ENCODE results near the gene C1QTNF9.

C1QTNF9 gene

DNA sequence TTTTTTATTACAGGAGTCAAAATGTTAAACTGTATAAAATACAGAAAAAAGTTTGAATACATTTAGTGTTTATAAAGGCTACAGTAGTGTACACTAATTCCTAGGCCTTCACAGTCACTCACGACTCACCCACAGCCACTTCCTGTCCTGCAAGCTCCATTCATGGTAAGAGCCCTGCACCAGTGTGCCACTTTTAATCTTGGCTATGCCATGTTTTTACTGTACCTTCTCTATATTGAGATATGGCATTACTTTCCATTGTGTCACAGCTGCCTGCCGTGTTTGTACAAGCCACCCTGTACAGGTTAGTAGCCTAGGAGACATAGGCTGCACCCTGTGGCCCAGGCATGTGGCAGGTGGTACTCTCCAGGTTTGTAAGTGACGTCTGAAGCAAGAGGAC is 32.1 kb downstream of the C1QTNF9 start (continued):
- TF ChIP-seq GLI2 (tag by site-specific recombination; IDR thresholded peaks at IDR 0.05; ENCODE audit: borderline replicate concordance, low read depth), result no peak

DNA sequence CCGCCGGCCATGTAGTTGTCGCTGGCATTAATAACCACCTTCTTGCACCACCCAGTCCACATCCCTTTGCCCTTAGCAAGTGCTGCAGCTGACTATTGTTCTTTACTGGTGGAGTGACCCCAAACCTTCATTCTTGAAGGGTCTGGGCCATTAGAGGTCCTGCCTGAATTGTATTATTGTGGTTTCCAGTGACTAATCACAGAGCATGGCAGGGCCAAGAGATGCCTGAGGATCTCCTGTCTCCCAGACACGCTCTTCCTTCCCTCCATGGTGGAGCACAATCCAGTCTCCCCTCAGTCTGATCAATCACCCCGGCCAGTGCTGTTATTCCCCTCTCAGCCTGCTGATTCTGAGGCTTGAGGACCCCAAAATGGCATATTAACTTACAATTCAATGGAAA is 39.0 kb downstream of the C1QTNF9 start:
- H3K9me3 ChIP-seq (ENCODE audit: control insufficient read depth, insufficient read depth, low read depth, low read length), result no peaks in the 10 kb centered on the region
- no peak overlapping the region for H3K27ac ChIP-seq (ENCODE audit: extremely low read depth, low read depth, low read length)
- H3K4me1 ChIP-seq (ENCODE audit: control insufficient read depth, insufficient read depth, low read length), result no peaks in the 10 kb centered on the region
- H3K4me3 ChIP-seq (ENCODE audit: low read depth, low read length), result no peak overlapping the region
- no peaks in the 10 kb centered on the region for H3K36me3 ChIP-seq (ENCODE audit: control insufficient read depth in 2 of 2, insufficient read depth in 1 of 2, low read length in 2 of 2)
- CTCF ChIA-PET, result no interaction called here
- TF ChIP-seq SALL2 (tag by site-specific recombination; IDR thresholded peaks at IDR 0.05; ENCODE audit: borderline replicate concordance) (no peak), ZNF561 (tag by site-specific recombination; IDR thresholded peaks at IDR 0.05; ENCODE audit: borderline replicate concordance) (no peak), ZNF585B (tag by site-specific recombination; IDR thresholded peaks at IDR 0.05) (no peak), ZNF19 (tag by site-specific recombination; IDR thresholded peaks at IDR 0.05; ENCODE audit: low read depth) (no peak), OSR2 (tag by site-specific recombination; IDR thresholded peaks at IDR 0.05) (no peak), ZNF394 (tag by site-specific recombination; IDR thresholded peaks at IDR 0.05; ENCODE audit: borderline replicate concordance) (no peak), ZNF596 (tag by site-specific recombination; IDR thresholded peaks at IDR 0.05) (no peak), SCRT1 (tag by site-specific recombination; IDR thresholded peaks at IDR 0.05; ENCODE audit: borderline replicate concordance) (no peak)
- TF ChIP-seq, protein P1, sequence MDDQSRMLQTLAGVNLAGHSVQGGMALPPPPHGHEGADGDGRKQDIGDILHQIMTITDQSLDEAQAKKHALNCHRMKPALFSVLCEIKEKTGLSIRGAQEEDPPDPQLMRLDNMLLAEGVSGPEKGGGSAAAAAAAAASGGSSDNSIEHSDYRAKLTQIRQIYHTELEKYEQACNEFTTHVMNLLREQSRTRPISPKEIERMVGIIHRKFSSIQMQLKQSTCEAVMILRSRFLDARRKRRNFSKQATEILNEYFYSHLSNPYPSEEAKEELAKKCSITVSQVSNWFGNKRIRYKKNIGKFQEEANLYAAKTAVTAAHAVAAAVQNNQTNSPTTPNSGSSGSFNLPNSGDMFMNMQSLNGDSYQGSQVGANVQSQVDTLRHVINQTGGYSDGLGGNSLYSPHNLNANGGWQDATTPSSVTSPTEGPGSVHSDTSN (CRISPR knock-in tag; IDR thresholded peaks at IDR 0.05), result no peak
- TF ChIP-seq, protein P2, sequence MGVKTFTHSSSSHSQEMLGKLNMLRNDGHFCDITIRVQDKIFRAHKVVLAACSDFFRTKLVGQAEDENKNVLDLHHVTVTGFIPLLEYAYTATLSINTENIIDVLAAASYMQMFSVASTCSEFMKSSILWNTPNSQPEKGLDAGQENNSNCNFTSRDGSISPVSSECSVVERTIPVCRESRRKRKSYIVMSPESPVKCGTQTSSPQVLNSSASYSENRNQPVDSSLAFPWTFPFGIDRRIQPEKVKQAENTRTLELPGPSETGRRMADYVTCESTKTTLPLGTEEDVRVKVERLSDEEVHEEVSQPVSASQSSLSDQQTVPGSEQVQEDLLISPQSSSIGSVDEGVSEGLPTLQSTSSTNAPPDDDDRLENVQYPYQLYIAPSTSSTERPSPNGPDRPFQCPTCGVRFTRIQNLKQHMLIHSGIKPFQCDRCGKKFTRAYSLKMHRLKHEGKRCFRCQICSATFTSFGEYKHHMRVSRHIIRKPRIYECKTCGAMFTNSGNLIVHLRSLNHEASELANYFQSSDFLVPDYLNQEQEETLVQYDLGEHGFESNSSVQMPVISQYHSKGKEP (tag by site-specific recombination; IDR thresholded peaks at IDR 0.05), result no peak
- POLR2A ChIA-PET, result no interaction called here

DNA sequence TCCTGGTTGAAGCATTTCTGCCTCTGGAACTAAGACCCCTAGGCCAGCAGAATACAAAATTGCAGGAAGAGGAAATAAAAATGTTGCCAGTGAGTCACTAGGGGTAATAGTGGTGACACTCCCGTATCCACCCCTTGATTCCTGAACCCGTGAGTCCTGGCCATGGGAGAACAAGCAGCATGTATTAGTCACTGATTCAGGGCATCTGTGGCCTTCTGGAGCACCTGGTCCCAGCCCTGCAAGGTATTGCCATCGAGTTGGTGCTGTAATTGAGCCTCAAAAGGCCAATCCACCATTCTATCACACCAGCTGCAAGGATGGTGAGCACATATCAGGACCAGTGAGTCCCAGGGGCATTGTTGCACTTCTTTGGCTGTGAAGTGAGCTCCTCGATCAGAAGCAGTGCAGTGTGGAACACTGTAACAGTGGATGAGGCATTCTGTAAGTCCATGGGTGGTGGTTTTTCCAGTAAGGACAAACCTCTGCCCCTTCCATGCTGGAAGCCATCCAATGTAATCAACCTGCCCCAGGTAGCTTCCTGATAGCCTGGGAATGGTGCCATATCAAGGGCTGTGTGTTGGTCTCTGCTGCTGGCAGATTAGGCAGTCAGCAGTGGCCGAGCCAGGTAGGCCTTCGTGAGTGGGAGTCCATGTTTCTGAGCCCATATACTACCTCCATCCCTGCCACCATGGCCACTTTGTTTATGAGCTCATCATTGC is 39.6 kb downstream of the C1QTNF9 start:
- Histone ChIP-seq H3K9me3 (ENCODE audit: control insufficient read depth, insufficient read depth, low read depth, low read length) (no peaks in the 10 kb centered on the region), H3K4me1 (ENCODE audit: control insufficient read depth, insufficient read depth, low read length) (no peaks in the 10 kb centered on the region), H3K36me3 (ENCODE audit: control insufficient read depth in 2 of 2, insufficient read depth in 1 of 2, low read length in 2 of 2) (no peaks in the 10 kb centered on the region), H3K4me3 (ENCODE audit: low read depth, low read length) (no peak overlapping the region), H3K27ac (ENCODE audit: extremely low read depth, low read depth, low read length) (no peak overlapping the region)
- POLR2A ChIA-PET, result no interaction called here
- TF ChIP-seq, protein P3, sequence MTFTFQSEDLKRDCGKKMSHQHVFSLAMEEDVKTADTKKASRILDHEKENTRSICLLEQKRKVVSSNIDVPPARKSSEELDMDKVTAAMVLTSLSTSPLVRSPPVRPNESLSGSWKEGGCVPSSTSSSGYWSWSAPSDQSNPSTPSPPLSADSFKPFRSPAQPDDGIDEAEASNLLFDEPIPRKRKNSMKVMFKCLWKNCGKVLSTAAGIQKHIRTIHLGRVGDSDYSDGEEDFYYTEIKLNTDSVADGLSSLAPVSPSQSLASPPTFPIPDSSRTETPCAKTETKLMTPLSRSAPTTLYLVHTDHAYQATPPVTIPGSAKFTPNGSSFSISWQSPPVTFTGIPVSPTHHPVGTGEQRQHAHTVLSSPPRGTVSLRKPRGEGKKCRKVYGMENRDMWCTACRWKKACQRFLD (tag by site-specific recombination; IDR thresholded peaks at IDR 0.05), result no peak
- TF ChIP-seq ZNF211 (tag by site-specific recombination; IDR thresholded peaks at IDR 0.05; ENCODE audit: low read depth) (no peak), ZNF843 (tag by site-specific recombination; IDR thresholded peaks at IDR 0.05) (no peak), ZNF16 (tag by site-specific recombination; IDR thresholded peaks at IDR 0.05; ENCODE audit: low read depth) (no peak), ZNF140 (tag by site-specific recombination; IDR thresholded peaks at IDR 0.05) (no peak), MZF1 (tag by site-specific recombination; IDR thresholded peaks at IDR 0.05; ENCODE audit: borderline replicate concordance) (no peak), ZNF239 (tag by site-specific recombination; IDR thresholded peaks at IDR 0.05) (no peak), ZNF114 (tag by site-specific recombination; IDR thresholded peaks at IDR 0.05) (no peak), ZNF629 (tag by site-specific recombination; IDR thresholded peaks at IDR 0.05) (no peak), ZNF600 (tag by site-specific recombination; IDR thresholded peaks at IDR 0.05) (no peak)
- TF ChIP-seq, protein P4, sequence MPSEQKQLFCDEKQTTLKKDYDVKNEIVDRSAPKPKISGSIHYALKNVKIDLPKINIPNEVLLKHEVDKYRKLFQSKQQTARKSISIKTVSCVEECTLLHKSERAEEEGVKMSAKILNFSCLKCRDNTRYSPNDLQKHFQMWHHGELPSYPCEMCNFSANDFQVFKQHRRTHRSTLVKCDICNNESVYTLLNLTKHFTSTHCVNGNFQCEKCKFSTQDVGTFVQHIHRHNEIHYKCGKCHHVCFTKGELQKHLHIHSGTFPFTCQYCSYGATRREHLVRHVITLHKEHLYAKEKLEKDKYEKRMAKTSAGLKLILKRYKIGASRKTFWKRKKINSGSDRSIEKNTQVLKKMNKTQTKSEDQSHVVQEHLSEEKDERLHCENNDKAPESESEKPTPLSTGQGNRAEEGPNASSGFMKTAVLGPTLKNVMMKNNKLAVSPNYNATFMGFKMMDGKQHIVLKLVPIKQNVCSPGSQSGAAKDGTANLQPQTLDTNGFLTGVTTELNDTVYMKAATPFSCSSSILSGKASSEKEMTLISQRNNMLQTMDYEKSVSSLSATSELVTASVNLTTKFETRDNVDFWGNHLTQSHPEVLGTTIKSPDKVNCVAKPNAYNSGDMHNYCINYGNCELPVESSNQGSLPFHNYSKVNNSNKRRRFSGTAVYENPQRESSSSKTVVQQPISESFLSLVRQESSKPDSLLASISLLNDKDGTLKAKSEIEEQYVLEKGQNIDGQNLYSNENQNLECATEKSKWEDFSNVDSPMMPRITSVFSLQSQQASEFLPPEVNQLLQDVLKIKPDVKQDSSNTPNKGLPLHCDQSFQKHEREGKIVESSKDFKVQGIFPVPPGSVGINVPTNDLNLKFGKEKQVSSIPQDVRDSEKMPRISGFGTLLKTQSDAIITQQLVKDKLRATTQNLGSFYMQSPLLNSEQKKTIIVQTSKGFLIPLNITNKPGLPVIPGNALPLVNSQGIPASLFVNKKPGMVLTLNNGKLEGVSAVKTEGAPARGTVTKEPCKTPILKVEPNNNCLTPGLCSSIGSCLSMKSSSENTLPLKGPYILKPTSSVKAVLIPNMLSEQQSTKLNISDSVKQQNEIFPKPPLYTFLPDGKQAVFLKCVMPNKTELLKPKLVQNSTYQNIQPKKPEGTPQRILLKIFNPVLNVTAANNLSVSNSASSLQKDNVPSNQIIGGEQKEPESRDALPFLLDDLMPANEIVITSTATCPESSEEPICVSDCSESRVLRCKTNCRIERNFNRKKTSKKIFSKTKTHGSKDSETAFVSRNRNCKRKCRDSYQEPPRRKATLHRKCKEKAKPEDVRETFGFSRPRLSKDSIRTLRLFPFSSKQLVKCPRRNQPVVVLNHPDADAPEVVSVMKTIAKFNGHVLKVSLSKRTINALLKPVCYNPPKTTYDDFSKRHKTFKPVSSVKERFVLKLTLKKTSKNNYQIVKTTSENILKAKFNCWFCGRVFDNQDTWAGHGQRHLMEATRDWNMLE (tag by site-specific recombination; conservative IDR thresholded peaks at IDR 0.05; ENCODE audit: low read depth), result no peak
- CTCF ChIA-PET, result no interaction called here

Measured in HEK293 (cell line).